Neural progenitor cell (in vitro differentiated cells): ENCODE measurements around the gene SET.

Experiments
- CTCF ChIP-seq: fragments of 200-600 bp; sonication (generic); IDR thresholded peaks from 2 replicates; pipeline ENCODE4 v1.5.1; 2017; ENCODE audit warnings: antibody characterized with exemption, mild to moderate bottlenecking
- EZH2 ChIP-seq: fragments of 200-600 bp; sonication (generic); IDR thresholded peaks from 2 replicates; pipeline ENCODE4 v1.6.1; 2017; ENCODE audit warnings: antibody characterized with exemption, mild to moderate bottlenecking, moderate library complexity

GRCh38 chr9:128723352-128723865 lies 34.4 kb downstream of the SET start:
- TF ChIP-seq CTCF: no peak
- no peak for TF ChIP-seq EZH2
